NOMO-1 treated with dmso at 0.1 percent for 144 hours (cell line): ENCODE results near the gene MTUS2.

Source experiments
- DNase-seq: peaks from one replicate; lab custom pipeline; 2025; ENCODE audit not compliant: unreplicated experiment; lab: John Stamatoyannopoulos, UW

The MTUS2 gene

GRCh38 chr13:29537736-29538651 lies 717.9 kb downstream of the MTUS2 start:
- no peak for DNase-seq

- no peak for DNase-seq
Measured at GRCh38 chr13:29538652-29539040, 718.5 kb downstream of the MTUS2 start.

- DNase-seq: no peak
Measured at GRCh38 chr13:29539856-29540255, 719.7 kb downstream of the MTUS2 start.

- no peak for DNase-seq
Measured at GRCh38 chr13:29540334-29540733, 720.2 kb downstream of the MTUS2 start.

GRCh38 chr13:29540799-29541198 lies 720.7 kb downstream of the MTUS2 start:
- no peak for DNase-seq

- DNase-seq: no peak
Measured at GRCh38 chr13:29541400-29541799, 721.3 kb downstream of the MTUS2 start.

GRCh38 chr13:29542381-29542780 lies 722.2 kb downstream of the MTUS2 start:
- DNase-seq: no peak

- no peak for DNase-seq
Measured at GRCh38 chr13:29543230-29544215, 723.4 kb downstream of the MTUS2 start.

- no peak for DNase-seq
Measured at GRCh38 chr13:29545988-29546387, 725.8 kb downstream of the MTUS2 start.

- no peak for DNase-seq
Measured at GRCh38 chr13:29546662-29547061, 726.5 kb downstream of the MTUS2 start.

- DNase-seq: no peak
Measured at GRCh38 chr13:29547153-29547552, 727.0 kb downstream of the MTUS2 start.

GRCh38 chr13:29548722-29549121 lies 728.6 kb downstream of the MTUS2 start:
- no peak for DNase-seq

- no peak for DNase-seq
Measured at GRCh38 chr13:29550430-29550988, 730.4 kb downstream of the MTUS2 start.

- no peak for DNase-seq
Measured at GRCh38 chr13:29551214-29551613, 731.1 kb downstream of the MTUS2 start.
